Upper lobe of right lung (tissue), 1 donor: ENCODE data around the gene GOT1. TPM values are rescaled to one million over a fixed set of nuclear protein-coding genes. Genes with fewer than 3 reads are reported as not detected.

Source experiments
- ATAC-seq: fragments of 200-7000 bp; cut with Tn5 transposase; one replicate; pipeline ENCODE4 v1.9.1; 2020; ENCODE audit warnings: mild to moderate bottlenecking, moderate library complexity
- DNase-seq: peaks from one replicate; pipeline ENCODE4 v3.0.0-alpha.2; 2020
- H3K27ac ChIP-seq: fragments of 200-600 bp; one replicate; pipeline ENCODE4 v1.8.0; 2022
- H3K27me3 ChIP-seq: fragments of 200-600 bp; one replicate; pipeline ENCODE4 v1.8.0; 2022; ENCODE audit warnings: mild to moderate bottlenecking
- H3K36me3 ChIP-seq: fragments of 200-600 bp; one replicate; pipeline ENCODE4 v1.8.0; 2022
- H3K4me1 ChIP-seq: fragments of 200-600 bp; one replicate; pipeline ENCODE4 v1.8.0; 2022
- H3K4me3 ChIP-seq: fragments of 200-600 bp; one replicate; pipeline ENCODE4 v1.8.0; 2022; ENCODE audit warnings: mild to moderate bottlenecking
- H3K9me3 ChIP-seq: fragments of 200-600 bp; one replicate; pipeline ENCODE4 v1.8.0; 2022
- intact Hi-C: fragments of 100-400 bp; cut with DNase I; formaldehyde crosslinking; loops from one replicate; pipeline ENCODE4 v1.11.0; 2022
- total RNA-seq: library from RNA; stranded (reverse); fragmentation: NEBNext Ultra II Directional; extraction: Animal tissue kit (Norgen Biotek cat#: 25700); gene quantifications from one replicate; pipeline ENCODE4 v1.2.1, GENCODE V29; 2021
- TF ChIP-seq, protein P1 (sequence below): fragments of 200-600 bp; IDR thresholded peaks from one replicate; pipeline ENCODE4 v1.8.0; 2022; ENCODE audit warnings: antibody characterized with exemption
- donor health status: DM: no; HTN: yes; CAD: no; lungs with severe emphysema.

Gene GOT1
- total RNA-seq, 1 donor from 2014 or later, result 25.0 TPM

GRCh38 chr10:99395750-99396445 is 34.5 kb downstream of the GOT1 start:
- Histone ChIP-seq H3K27ac (no peak overlapping the region), H3K4me3 (no peak overlapping the region), H3K4me1 (peaks cover 4% of the 10 kb centered on the region), H3K27me3 (no peaks in the 10 kb centered on the region), H3K36me3 (peaks cover 45% of the 10 kb centered on the region), H3K9me3 (no peaks in the 10 kb centered on the region)
- intact Hi-C loops, result no loop called here
- TF ChIP-seq, protein P1, sequence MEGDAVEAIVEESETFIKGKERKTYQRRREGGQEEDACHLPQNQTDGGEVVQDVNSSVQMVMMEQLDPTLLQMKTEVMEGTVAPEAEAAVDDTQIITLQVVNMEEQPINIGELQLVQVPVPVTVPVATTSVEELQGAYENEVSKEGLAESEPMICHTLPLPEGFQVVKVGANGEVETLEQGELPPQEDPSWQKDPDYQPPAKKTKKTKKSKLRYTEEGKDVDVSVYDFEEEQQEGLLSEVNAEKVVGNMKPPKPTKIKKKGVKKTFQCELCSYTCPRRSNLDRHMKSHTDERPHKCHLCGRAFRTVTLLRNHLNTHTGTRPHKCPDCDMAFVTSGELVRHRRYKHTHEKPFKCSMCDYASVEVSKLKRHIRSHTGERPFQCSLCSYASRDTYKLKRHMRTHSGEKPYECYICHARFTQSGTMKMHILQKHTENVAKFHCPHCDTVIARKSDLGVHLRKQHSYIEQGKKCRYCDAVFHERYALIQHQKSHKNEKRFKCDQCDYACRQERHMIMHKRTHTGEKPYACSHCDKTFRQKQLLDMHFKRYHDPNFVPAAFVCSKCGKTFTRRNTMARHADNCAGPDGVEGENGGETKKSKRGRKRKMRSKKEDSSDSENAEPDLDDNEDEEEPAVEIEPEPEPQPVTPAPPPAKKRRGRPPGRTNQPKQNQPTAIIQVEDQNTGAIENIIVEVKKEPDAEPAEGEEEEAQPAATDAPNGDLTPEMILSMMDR, result no peak
- ATAC-seq (no peak), DNase-seq (no peak)

DNA sequence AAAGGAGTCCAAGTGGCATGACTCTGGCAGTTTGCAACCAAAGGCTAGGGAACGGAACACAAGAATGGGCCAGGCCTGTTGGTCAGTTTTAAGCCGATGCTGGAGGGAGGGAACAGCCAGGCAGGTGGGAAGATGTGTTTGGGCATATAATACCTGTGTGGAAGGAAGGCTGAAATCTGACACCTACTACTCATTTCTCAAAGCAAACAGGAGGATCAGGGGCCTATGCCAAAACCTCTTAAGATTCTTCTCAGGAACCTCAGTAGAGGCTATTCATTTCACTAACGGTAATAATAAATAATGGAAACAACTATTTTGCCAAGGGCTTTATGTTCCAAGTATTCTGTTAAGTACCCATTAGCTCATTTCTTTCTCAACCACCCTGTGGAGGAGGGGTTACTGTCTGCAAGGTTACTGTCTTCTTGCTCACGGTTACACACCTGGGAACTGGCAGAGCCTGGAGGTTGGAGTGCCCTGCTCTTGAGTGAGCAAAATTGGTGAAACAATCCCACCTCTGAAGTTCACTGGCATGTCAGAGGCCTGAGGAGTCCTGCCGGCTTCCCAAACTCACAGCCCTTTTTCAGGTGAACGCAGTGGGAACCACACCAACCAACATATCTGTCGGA is 35.5 kb downstream of the GOT1 start:
- peaks cover 35% of the 10 kb centered on the region for H3K36me3 ChIP-seq
- ATAC-seq (peak; percentile 66), DNase-seq (no peak)
- H3K4me1 ChIP-seq, result peaks cover 4% of the 10 kb centered on the region
- H3K27me3 ChIP-seq, result no peaks in the 10 kb centered on the region
- no peak overlapping the region for H3K4me3 ChIP-seq
- H3K9me3 ChIP-seq, result no peaks in the 10 kb centered on the region
- H3K27ac ChIP-seq, result no peak overlapping the region
- TF ChIP-seq, protein P1, result no peak
- intact Hi-C loops, result no loop called here

- peak; percentile 32 for ATAC-seq
- H3K27me3 ChIP-seq, result no peaks in the 10 kb centered on the region
- H3K27ac ChIP-seq, result no peak overlapping the region
- H3K4me1 ChIP-seq, result peaks cover 4% of the 10 kb centered on the region
- no peak overlapping the region for H3K4me3 ChIP-seq
- TF ChIP-seq, protein P1, result no peak
- no peaks in the 10 kb centered on the region for H3K9me3 ChIP-seq
- peaks cover 29% of the 10 kb centered on the region for H3K36me3 ChIP-seq
- intact Hi-C loops, result no loop called here
- no peak for DNase-seq
These were observed 36.2 kb downstream of the GOT1 start for GRCh38 chr10:99394256-99394655.

DNA sequence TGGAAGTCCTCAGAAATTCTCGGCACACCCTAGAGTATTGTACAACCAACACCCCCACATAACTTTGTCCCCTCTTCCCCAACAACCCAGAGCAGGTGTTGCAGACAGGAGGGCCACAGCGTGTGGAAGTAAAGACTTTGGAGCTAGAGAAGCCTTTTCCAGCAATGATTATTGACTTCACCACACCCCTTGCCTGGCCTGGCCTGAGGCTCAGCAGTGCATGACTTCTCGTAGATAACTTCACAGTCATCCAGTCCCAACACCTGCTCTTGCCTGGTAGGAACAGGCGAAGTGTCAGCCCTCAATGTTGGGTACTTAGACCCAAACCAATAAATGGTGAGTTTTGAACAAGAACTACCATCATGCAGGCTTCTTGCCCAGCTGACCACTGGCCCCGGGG is 36.7 kb downstream of the GOT1 start:
- peaks cover 4% of the 10 kb centered on the region for H3K4me1 ChIP-seq
- no peak for ATAC-seq
- H3K36me3 ChIP-seq, result peaks cover 23% of the 10 kb centered on the region
- no peaks in the 10 kb centered on the region for H3K27me3 ChIP-seq
- no peak overlapping the region for H3K4me3 ChIP-seq
- H3K27ac ChIP-seq, result no peak overlapping the region
- TF ChIP-seq, protein P1, result no peak
- DNase-seq, result no peak
- intact Hi-C loops, result no loop called here
- H3K9me3 ChIP-seq, result no peaks in the 10 kb centered on the region

GRCh38 chr10:99393036-99393435 is 37.4 kb downstream of the GOT1 start:
- DNase-seq (no peak), ATAC-seq (no peak)
- intact Hi-C loops, result no loop called here
- peaks cover 4% of the 10 kb centered on the region for H3K4me1 ChIP-seq
- H3K4me3 ChIP-seq, result no peak overlapping the region
- TF ChIP-seq, protein P1, result no peak
- peaks cover 17% of the 10 kb centered on the region for H3K36me3 ChIP-seq
- no peak overlapping the region for H3K27ac ChIP-seq
- H3K27me3 ChIP-seq, result no peaks in the 10 kb centered on the region
- H3K9me3 ChIP-seq, result no peaks in the 10 kb centered on the region
